Measurements from ENCODE around the gene FBLIM1.

Gene FBLIM1

DNA sequence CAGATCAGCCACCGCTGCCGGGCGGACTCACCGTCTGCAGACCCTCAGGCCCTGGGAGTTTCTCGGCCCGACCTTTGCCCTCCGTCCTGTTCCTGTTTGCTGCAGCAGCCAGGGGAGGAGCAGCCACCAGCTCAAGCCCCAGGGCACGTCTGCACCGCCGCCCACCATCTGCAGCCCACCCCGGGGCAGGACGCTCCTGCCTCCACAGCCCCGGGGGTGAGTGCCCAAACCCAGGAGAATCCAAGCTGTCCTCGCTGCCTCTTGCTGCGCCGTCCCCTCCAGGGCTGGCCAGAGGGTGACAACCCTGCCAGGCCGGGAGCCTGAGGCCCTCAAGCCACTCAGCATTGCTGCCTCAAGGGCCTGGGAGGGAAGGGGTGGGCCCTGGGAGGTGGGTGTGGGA lies 23.7 kb upstream of the FBLIM1 start:
- H3K27ac ChIP-seq: peak overlapping the region in 1 of 2 donors; percentile 68
- no peak for TF ChIP-seq CTCF (IDR thresholded peaks at IDR 0.05)
- DNase-seq (ENCODE audit: low spot score): no peak
- no peak overlapping the region for H3K4me3 ChIP-seq

- no peak for TF ChIP-seq CTCF (IDR thresholded peaks at IDR 0.05)
- Histone ChIP-seq H3K4me3 (no peak overlapping the region), H3K27ac (peak overlapping the region; percentile 58 to 68)
- no peak for DNase-seq (ENCODE audit: low spot score)
Measured at GRCh38 chr1:15735304-15736037, 23.1 kb upstream of the FBLIM1 start.

DNA sequence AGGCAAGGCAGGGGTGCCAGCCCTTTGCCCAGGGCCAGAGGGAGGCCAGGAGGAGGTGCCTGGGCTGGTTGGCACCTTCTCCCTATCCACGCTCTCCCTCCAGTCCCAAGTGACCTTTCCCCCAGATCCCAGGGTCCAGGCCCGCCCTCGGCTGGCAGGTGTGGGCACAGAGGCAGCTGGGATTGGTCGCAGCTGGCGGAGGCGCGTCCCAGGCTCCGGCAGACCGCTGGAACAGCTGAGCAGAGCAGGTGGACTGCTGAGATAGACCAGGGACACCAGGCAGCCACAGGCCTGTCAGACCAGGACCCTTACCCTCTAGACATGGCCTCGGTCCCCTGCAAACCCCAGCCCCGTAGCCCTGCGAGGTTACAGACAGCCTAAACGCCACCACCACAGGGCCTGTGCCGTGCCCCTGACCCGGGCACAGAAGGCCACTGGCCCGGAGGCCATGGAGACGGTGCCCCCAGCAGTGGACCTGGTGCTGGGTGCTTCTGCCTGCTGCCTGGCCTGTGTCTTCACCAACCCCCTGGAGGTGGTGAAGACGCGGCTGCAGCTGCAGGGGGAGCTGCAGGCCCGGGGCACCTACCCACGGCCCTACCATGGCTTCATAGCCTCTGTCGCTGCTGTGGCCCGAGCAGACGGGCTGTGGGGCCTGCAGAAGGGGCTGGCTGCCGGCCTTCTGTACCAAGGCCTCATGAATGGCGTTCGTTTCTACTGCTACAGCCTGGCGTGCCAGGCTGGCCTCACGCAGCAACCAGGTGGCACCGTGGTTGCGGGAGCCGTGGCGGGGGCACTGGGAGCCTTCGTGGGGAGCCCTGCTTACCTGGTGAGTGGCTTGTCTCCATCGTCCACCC lies 22.3 kb upstream of the FBLIM1 start, which contains the start of gene SLC25A34:
SLC25A34 (plus strand) TSS at position 221 of the 854 bp plus-strand sequence; CDS start at position 449, 228 bp downstream.
- no peak for TF ChIP-seq CTCF (IDR thresholded peaks at IDR 0.05)
- no peak for DNase-seq (ENCODE audit: low spot score)
- no peak within 1 kb of the TSS for H3K4me3 ChIP-seq
- H3K27ac ChIP-seq: peak within 1 kb of the TSS; percentile 58 to 68

DNA sequence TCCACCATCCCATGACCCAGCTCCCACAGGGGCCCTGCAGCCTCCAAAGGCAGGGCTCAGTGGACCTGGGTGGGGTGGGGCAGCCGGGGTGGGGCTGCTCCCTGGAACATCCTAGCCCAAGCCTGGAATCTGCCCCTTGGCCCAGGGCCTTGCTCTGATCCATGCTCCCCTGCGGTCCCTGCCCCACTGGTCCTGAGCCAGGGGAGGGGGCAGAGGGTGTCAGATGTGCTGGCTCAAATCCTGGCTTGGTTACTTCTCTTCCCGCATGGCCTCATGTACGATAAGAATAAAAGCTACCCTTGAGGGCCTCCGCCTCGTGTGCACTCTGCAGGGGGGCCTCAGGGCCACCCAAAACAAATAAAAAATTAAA lies 21.7 kb upstream of the FBLIM1 start:
- no peak overlapping the region for H3K4me3 ChIP-seq

DNA sequence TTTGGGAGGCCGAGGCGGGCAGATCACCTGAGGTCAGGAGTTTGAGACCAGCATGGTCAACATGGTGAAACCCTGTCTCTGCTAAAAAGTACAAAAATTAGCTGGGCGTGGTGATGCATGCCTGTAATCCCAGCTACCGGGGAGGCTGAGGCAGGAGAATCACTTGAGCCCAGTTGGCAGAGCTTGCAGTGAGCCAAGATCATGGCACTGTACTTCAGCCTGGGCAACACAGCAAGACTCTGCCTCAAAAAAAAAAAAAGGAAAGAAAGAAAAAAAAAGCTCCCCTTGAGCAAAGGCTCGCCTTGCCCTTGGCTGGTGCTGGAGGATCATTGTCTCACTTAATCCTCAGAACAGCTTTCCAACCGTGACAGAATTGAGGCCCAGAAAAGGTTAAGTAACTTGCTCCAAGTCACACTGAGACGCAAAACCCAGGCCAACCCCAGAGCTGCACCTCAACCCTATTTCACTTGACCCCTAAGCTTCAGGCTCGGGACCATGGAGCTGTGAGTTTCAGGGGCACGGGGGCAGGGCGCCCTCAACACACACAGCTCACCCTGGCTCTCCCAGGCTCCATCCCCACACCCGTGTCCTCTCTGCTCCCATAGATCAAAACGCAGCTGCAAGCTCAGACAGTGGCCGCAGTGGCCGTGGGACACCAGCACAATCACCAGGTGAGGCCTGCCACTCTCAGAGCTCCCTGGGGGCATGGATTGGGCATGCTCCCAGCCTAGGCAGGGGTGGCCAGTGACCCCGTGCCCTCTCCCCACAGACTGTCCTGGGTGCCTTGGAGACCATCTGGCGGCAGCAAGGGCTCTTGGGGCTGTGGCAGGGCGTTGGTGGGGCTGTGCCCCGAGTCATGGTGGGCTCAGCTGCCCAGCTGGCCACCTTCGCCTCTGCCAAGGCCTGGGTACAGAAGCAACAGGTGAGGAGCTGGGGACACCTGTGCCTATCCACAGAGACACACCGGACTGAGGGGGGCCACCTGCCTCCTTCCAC lies 21.0 kb upstream of the FBLIM1 start:
- no peak for DNase-seq (ENCODE audit: low spot score)
- no peak overlapping the region for H3K4me3 ChIP-seq
- no peak for TF ChIP-seq CTCF (IDR thresholded peaks at IDR 0.05)
- H3K27ac ChIP-seq: peak overlapping the region in 1 of 2 donors; percentile 68

More for the DNA sequence above, 21.7 kb upstream of the FBLIM1 start:
- peak overlapping the region; percentile 58 to 68 for H3K27ac ChIP-seq
- DNase-seq (ENCODE audit: low spot score): no peak
- no peak for TF ChIP-seq CTCF (IDR thresholded peaks at IDR 0.05)

DNA sequence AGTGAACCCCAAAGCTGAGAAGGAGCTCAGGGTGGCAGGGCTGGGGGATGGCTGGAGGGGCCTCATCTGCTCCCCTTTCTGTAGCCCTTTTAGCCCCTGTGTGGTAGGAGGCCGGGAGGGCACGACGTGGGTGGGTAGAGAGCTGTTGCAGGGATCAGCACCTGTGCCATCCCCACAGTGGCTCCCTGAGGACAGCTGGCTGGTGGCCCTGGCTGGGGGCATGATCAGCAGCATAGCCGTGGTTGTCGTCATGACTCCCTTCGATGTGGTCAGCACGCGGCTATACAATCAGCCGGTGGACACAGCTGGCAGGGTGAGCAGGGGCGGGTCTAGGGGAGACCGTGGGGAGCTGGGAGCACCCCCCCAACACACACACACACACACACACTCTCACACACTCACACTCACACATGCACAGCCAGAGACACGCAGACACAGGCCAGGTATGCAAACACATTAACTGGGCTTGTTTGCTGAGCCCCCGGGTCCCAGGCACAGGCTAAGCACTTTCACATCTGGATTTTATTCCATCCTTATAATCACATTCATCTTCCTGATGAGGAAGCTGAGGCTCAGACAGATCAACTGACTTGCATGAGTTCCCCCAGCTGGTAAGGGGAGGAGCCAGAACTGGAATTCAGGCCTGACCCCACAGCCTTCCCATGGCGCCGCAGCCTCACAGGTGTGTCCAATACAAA lies 20.0 kb upstream of the FBLIM1 start:
- DNase-seq (ENCODE audit: low spot score): no peak
- Histone ChIP-seq H3K27ac (peak overlapping the region; percentile 39 to 63), H3K4me3 (no peak overlapping the region)
- no peak for TF ChIP-seq CTCF (IDR thresholded peaks at IDR 0.05)

Data from coronary artery (tissue), 2 donors.